ENCODE results near the gene RNF130. TPM values are rescaled to one million over a fixed set of nuclear protein-coding genes. Genes with fewer than 3 reads are reported as not detected.

RNF130 gene
- total RNA-seq, 2 donors from 2014 or later, result 83.8 to 116 TPM

- Histone ChIP-seq H3K4me1 (replicated peaks) (no peaks in the 10 kb centered on the region), H3K27ac (no peak overlapping the region), H3K9me3 (no peaks in the 10 kb centered on the region), H3K36me3 (no peaks in the 10 kb centered on the region), H3K27me3 (replicated peaks; ENCODE audit: insufficient read depth) (no peaks in the 10 kb centered on the region), H3K4me3 (no peak overlapping the region)
- WGBS, result 100% methylated on average over 1 of the region's 1 CpG
- no peak for DNase-seq (ENCODE audit: low spot score)
- intact Hi-C loops (cut with DNase I), result no loop called here
- TF ChIP-seq CTCF (IDR thresholded peaks at IDR 0.05) (no peak), POLR2A (IDR thresholded peaks at IDR 0.05) (no peak), POLR2AphosphoS5 (IDR thresholded peaks at IDR 0.05) (no peak)
These were observed 35.4 kb upstream of the RNF130 start for GRCh38 chr5:180107005-180107404.

GRCh38 chr5:180105827-180106312 is 34.3 kb upstream of the RNF130 start:
- TF ChIP-seq POLR2AphosphoS5 (IDR thresholded peaks at IDR 0.05) (no peak), POLR2A (IDR thresholded peaks at IDR 0.05) (no peak), CTCF (IDR thresholded peaks at IDR 0.05) (no peak)
- intact Hi-C loops (cut with DNase I), result no loop called here
- no peaks in the 10 kb centered on the region for H3K9me3 ChIP-seq
- no peak overlapping the region for H3K27ac ChIP-seq
- no peaks in the 10 kb centered on the region for H3K36me3 ChIP-seq
- WGBS, result 92% methylated on average over 5 of the region's 5 CpGs
- H3K27me3 ChIP-seq (replicated peaks; ENCODE audit: insufficient read depth), result no peaks in the 10 kb centered on the region
- no peak for DNase-seq (ENCODE audit: low spot score)
- H3K4me1 ChIP-seq (replicated peaks), result no peaks in the 10 kb centered on the region
- H3K4me3 ChIP-seq, result no peak overlapping the region

- intact Hi-C loops (cut with DNase I), result no loop called here
- DNase-seq (ENCODE audit: low spot score), result no peak
These were observed 32.6 kb upstream of the RNF130 start for GRCh38 chr5:180104168-180104530.

GRCh38 chr5:180103487-180104167 is 32.1 kb upstream of the RNF130 start:
- 74% methylated on average over 6 of the region's 6 CpGs for WGBS
- no peak for TF ChIP-seq POLR2AphosphoS5 (IDR thresholded peaks at IDR 0.05)
- TF ChIP-seq CTCF (IDR thresholded peaks at IDR 0.05), result no peak
- TF ChIP-seq POLR2A (IDR thresholded peaks at IDR 0.05), result no peak
- no peak overlapping the region for H3K27ac ChIP-seq
- H3K4me1 ChIP-seq (replicated peaks), result no peaks in the 10 kb centered on the region
- no peaks in the 10 kb centered on the region for H3K9me3 ChIP-seq
- H3K4me3 ChIP-seq, result no peak overlapping the region
- intact Hi-C loops (cut with DNase I), result no loop called here
- no peaks in the 10 kb centered on the region for H3K27me3 ChIP-seq (replicated peaks; ENCODE audit: insufficient read depth)
- H3K36me3 ChIP-seq, result no peaks in the 10 kb centered on the region
- DNase-seq (ENCODE audit: low spot score), result no peak

More at GRCh38 chr5:180104168-180104530, 32.6 kb upstream of the RNF130 start:
- TF ChIP-seq POLR2A (IDR thresholded peaks at IDR 0.05) (no peak), CTCF (IDR thresholded peaks at IDR 0.05) (no peak), POLR2AphosphoS5 (IDR thresholded peaks at IDR 0.05) (no peak)
- no peak overlapping the region for H3K4me3 ChIP-seq
- no peaks in the 10 kb centered on the region for H3K9me3 ChIP-seq
- H3K27me3 ChIP-seq (replicated peaks; ENCODE audit: insufficient read depth), result no peaks in the 10 kb centered on the region
- no peaks in the 10 kb centered on the region for H3K36me3 ChIP-seq
- no peaks in the 10 kb centered on the region for H3K4me1 ChIP-seq (replicated peaks)
- no peak overlapping the region for H3K27ac ChIP-seq
- WGBS, result 86% methylated on average over 3 of the region's 3 CpGs

GRCh38 chr5:180102636-180103035 is 31.1 kb upstream of the RNF130 start:
- Histone ChIP-seq H3K36me3 (no peaks in the 10 kb centered on the region), H3K4me3 (no peak overlapping the region), H3K27ac (no peak overlapping the region), H3K9me3 (no peaks in the 10 kb centered on the region), H3K4me1 (replicated peaks) (no peaks in the 10 kb centered on the region), H3K27me3 (replicated peaks; ENCODE audit: insufficient read depth) (no peaks in the 10 kb centered on the region)
- TF ChIP-seq CTCF (IDR thresholded peaks at IDR 0.05) (no peak), POLR2AphosphoS5 (IDR thresholded peaks at IDR 0.05) (no peak), POLR2A (IDR thresholded peaks at IDR 0.05) (no peak)
- DNase-seq (ENCODE audit: low spot score), result no peak
- WGBS, result 70% methylated on average over 9 of the region's 9 CpGs
- intact Hi-C loops (cut with DNase I), result no loop called here

Data from prostate gland (tissue), 2 donors.